ENCODE data around the gene TRABD2B.

TRABD2B gene

DNA sequence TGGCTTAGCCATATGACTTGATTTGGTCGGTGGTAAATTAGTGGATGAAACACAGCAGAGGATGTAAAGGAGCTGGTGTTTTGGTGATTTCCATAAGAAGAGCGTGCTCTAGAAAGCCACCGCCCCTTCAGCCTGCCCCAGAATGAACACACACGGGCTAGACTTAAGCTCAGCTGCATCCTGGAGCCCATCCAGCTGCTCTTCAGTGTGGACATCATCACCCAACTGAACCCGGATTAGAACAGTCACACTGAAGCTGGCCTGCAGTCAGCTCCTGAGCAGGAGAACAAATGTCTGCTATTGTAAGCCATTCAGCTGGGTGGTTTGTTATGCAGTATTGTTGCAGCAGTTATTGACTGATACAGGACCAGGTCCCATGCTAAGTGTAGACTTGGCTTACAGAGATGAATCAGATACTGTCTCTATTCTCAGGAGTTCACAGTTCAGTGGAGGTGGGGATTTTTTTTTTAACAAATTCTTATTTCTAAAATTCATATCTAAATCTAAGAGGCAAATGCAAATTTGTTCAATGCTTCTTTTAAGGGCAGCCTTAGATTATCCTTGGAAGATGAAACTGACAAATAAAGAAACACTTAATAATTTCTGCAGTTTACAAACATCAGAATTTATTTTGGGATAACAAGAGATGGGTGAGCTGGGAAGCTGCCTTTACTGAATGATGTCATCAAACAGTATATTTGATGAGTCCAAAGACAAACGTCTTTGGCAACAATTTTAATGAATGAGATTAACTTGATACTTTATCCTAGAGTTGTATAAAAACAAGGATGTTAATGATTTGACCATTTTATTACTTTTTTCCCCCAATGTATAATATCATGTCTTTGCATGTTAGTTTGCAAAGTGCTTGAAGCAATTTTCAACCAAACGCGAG is 251.2 kb downstream of the TRABD2B start:
- DNase-seq = no peak

DNA sequence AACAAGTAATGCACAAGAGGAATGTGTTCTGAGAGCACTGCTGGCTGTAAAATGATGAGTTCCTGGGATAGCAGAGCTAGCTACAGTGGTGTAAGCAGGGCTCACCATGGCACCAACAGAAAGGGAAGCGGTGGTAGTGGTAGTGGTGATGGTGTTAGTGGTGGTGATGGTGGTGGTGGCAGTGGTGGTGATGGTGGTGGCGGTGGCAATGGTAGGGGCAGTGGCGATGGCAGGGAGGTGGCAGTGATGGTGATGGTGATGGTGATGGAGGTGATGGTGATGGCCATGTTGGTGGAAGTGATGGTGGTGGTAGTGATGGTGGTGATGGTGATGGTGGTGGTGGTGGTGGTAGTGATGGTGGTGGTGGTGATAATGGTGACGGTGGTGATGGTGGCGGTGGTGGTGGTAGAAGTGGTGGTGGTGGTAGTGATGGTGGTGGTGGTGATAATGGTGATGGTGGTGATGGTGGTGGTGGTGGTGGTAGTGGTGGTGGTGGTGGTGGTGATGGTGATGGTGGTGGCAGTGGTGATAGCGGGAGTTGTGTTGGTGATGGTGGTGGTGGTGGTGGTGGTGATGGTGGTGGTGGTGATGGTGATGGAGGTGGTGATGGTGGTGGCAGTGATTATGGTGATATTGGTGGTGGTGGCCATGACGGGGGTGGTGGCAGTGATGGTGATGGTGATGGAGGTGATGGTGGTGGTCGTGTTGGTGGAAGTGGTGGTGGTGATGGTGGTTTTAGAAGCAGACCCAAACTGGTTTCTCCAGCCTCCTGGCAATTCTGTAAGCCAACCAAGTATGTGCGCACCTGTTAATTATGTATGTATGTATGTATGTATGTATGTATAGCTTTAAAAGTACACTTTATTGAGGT is 254.1 kb downstream of the TRABD2B start:
- DNase-seq = no peak

DNA sequence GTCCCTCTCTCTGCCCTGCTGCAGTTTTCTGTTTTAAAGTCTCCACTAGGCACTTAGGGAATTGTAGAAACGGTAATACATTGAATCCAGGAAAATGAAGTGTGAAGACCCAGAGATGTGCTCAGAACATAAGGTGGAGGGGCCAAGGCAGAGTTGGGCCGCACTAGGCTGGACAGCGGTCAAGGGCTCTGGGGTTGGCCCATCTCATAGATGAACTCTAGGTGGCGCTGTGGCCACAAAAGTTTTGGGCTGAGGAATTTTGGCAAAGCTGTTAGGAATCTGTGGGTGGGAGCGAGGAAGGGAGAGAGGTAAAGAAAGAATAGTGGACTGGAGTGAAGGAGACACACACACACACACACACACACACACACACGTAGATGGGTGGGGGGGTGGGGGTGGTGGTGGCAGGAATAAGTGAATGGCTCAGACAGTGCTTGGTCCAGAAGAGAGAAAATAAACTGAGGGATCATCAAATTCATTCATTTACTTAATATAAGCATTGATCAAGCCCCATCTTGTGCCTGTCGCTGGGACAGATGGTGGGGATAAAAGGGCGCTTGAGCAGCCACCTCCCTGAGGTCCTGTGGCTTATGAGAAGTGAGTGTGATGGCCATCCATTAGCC is 258.5 kb downstream of the TRABD2B start:
- DNase-seq = peak; percentile 57

- no peak for DNase-seq
Observed at GRCh38 chr1:47732489-47732888, 264.7 kb downstream of the TRABD2B start.

DNA sequence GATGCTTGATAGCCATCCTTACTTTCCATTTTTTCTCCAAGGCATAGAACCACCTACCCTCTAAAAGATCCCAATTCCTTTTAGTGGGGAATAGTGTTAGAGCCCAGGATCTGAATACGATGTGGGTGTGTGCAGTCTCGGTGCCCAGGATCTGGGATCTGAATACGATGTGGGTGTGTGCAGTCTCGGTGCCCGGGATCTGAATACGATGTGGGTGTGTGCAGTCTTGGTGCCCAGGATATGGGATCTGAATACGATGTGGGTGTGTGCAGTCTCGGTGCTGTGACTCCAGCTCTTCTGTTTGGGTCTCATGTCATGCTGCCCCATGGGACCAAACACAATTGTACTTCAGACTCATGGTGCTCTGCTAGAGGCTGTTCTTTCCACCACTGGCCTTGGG is 265.5 kb downstream of the TRABD2B start:
- no peak for DNase-seq

GRCh38 chr1:47729685-47730084 is 267.5 kb downstream of the TRABD2B start:
- DNase-seq = no peak

- no peak for DNase-seq
Observed at GRCh38 chr1:47727697-47728085, 269.5 kb downstream of the TRABD2B start.

- DNase-seq = no peak
Observed at GRCh38 chr1:47727051-47727696, 270.0 kb downstream of the TRABD2B start.

GRCh38 chr1:47725992-47726855 is 271.0 kb downstream of the TRABD2B start:
- DNase-seq = peak; percentile 60

DNA sequence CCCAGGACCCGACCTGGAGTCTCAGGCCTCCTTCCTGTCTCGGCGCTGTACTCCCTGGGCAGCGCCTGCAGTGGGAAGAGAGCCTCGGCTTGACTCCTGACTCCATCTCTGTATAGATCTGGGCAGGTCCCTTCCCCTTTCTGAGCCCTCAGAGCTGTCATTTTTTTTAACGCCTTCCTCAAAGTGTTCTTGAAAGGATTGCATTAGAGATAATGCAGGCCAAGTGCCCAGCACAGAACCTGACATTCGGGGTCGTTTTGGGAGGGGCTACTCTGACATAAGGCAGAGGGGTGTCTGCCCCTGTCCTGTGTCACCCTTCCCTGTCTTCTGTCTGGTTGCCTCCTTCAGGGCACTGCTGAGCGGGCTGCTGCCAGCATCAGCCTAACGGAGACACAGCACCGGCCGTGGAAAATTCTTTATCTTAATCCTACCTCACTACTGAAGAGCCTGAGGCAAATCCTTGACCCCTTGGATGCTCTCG is 271.6 kb downstream of the TRABD2B start:
- DNase-seq = no peak

DNA sequence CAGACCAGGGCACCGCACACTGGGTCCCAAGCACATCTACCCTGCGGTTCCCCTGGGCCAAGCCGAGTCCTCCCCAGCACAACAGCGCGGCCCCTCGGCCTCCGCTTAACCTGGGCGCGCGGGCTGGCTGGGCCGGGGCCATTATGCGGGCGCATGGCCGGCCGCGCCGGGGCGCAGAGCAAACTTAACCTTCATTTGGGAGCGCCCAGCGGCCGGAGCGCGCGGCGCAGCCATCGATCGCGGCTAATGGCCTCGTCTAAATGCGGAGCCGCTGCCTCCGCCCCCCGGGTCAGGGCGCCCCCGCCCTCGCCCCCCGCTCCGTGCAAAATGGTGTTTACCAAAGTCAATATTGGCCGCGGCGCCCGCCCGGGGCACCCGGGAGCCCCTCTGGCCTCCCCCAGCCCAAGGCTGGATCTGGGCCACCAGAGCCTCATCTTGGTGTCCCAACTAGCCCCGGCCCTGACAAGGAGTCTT is 272.1 kb downstream of the TRABD2B start:
- DNase-seq = no peak

DNA sequence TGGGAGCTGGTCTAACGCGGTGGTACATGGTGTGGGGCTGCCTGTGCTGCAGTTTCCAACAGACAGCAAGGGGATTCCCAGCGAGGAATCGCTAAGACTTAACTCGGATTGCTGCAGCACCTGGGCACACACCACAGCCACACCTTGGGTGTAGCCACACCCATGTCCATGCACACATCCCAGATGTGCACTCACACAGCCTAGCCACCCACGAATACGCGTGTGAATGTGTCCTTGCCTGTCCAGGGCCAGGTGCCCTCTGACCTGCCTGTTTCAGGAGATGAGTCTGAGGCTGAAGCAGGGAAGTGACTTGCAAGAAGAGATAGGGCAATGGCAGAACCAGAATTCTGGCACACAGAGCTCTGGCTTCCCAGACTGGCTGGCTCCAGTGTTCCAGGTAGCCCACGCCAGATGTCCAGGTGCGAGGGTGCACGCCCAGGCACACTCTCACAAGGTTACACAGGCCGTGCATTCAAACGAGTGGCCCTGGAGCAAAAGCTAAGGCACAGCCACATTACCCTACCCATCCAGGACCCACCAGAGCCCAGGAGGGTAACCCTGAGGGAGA is 272.7 kb downstream of the TRABD2B start:
- no peak for DNase-seq

GRCh38 chr1:47722909-47723580 is 274.1 kb downstream of the TRABD2B start:
- DNase-seq = no peak

DNA sequence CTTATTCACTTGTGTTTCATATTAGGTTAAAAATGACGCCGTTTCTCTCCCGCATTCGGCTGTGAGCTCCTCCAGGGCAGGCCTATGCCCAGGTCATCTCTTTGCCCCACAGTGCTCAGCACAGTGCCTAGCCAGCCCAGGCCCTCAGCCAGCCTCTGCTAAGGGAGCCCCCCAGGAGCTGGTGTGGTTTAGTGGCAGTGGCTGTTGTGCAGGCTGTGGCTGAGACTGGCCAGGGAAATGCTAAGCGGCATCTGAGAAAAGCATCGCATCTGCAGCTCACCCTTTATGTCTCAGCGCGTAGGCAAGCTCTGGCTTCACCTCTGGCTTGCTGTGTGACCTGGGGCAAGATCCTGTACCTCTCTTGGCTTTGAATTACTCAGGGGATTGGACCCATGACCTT is 275.1 kb downstream of the TRABD2B start:
- DNase-seq = no peak

GRCh38 chr1:47720111-47720510 is 277.1 kb downstream of the TRABD2B start:
- no peak for DNase-seq

DNA sequence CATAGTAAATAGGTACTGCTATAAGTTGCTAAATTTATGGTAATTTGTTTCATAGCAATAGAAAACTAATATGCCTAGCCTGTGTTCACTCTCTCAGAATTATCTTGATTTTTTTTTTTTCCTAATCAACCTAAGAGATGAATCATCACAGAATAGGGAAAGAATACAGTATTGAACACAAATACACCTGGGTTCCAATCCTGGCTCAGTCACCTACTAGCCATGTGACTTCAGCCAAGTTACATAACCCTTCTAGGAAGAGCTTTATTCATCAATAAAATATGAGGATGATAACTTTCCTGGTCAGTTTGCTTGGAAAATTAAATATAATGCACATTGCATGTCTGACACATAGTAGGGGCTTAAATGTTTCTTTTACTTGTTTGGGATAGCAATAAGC is 279.8 kb downstream of the TRABD2B start:
- DNase-seq = no peak

DNA sequence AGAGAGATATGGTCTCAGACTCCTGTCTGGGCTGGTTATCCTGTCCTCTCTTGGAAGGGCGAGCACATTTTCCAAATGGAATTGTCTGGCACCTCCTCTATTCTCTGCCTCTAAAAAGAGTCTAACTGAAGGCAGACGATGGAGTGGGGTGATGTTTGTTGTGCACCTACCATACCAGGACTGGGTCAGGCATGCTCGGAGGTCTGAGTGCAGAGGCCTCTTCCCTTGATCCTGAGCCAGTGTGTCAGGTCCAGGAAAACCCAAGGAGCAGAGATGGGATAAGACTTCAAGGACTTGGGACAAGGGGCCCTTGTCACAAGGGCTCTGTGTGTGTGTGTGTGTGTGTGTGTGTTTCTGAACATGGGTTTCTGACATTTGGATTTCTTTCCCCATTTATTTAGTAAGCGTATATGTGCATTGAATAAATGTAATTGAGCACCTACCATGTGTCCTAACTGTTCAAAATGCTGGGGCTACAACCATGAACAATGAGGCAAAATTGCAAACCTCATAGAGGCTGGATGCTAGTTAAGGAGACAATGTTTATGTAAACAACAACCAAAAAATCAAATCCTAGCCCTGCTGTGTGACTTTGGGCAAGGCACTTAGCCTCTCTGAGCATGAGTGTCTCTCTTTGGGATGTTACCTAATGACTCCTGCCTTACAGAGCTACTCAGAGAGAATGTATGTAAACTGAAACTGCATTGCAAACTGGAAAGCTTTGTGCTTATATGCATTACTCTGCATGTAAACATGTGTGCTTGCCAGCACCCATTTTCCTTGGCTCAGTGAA is 283.0 kb downstream of the TRABD2B start:
- DNase-seq = no peak

GRCh38 chr1:47713333-47713953 is 283.7 kb downstream of the TRABD2B start:
- no peak for DNase-seq

DNA sequence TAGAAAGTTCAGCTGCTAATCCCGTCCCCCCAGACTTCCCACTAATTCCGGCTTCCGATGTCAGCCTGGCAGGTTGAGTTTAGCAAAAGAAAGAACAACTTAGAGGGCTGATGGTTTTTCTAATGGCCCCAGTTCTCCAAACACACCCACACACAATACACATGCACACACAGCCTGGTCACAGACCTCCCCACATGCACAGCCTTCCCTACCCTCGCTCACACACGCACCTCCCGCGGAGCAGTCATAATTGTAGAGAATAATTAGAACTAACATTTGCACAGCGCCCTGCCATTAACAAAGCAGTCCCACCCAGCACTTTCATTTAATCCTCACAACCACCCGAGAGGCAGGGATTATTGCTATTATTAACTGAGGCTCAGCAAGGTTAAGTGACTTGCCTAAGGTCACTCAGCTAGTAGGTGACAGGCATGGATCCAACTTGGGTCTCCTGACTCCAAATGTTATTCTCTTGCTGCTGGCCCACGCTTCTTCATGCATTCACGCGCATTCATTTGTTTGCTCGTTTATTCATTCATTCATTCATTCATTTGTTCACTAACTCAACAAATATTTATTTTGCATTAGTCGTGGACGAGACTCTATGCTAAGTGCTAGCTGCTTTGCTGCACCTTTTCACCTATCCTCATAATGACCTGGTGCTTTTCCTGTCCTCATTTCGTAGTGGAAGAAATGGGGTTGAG is 284.4 kb downstream of the TRABD2B start:
- no peak for DNase-seq
